BE2C (cell line): ENCODE data around the gene PDE6H.

Source experiments
- DNase-seq: peaks from one replicate; pipeline ENCODE4 v3.0.0-alpha.2; 2020
- H3K27me3 ChIP-seq: fragments of 250-450 bp; sonication (Bioruptor Pico); 2 replicates; pipeline ENCODE4 v1.5.1; 2020; ENCODE audit warnings: mild to moderate bottlenecking
- H3K36me3 ChIP-seq: fragments of 250-450 bp; sonication (Bioruptor Pico); 2 replicates; pipeline ENCODE4 v1.5.1; 2020; ENCODE audit warnings: mild to moderate bottlenecking
- H3K4me1 ChIP-seq: fragments of 250-450 bp; sonication (Bioruptor Pico); 2 replicates; pipeline ENCODE4 v1.5.1; 2020
- H3K4me3 ChIP-seq: 2 replicates; pipeline ENCODE4 v1.5.1; 2011; ENCODE audit warnings: low read depth, low read length
- H3K9me3 ChIP-seq: fragments of 250-450 bp; sonication (Bioruptor Pico); 2 replicates; pipeline ENCODE4 v1.5.1; 2020
- CTCF ChIP-seq: IDR thresholded peaks from 2 replicates; pipeline ENCODE4 v1.5.1; 2012; ENCODE audit warnings: mild to moderate bottlenecking, low read depth, low read length

Gene PDE6H

GRCh38 chr12:14981049-14981448 lies 8.2 kb downstream of the PDE6H start:
- Histone ChIP-seq H3K4me1 (no peaks in the 10 kb centered on the region), H3K36me3 (no peaks in the 10 kb centered on the region), H3K27me3 (no peaks in the 10 kb centered on the region), H3K4me3 (no peak overlapping the region), H3K9me3 (no peaks in the 10 kb centered on the region; the same call in 1 of the 2 replicates)
- DNase-seq, result no peak
- TF ChIP-seq CTCF, result no peak

GRCh38 chr12:14982562-14982961 lies 9.7 kb downstream of the PDE6H start:
- H3K4me1 ChIP-seq, result no peaks in the 10 kb centered on the region
- H3K4me3 ChIP-seq, result no peak overlapping the region
- DNase-seq, result no peak
- no peaks in the 10 kb centered on the region for H3K27me3 ChIP-seq
- TF ChIP-seq CTCF, result no peak
- H3K9me3 ChIP-seq, result no peaks in the 10 kb centered on the region; the same call in 1 of the 2 replicates
- H3K36me3 ChIP-seq, result no peaks in the 10 kb centered on the region

GRCh38 chr12:14982991-14983390 lies 10.1 kb downstream of the PDE6H start:
- H3K27me3 ChIP-seq, result no peaks in the 10 kb centered on the region
- no peaks in the 10 kb centered on the region for H3K4me1 ChIP-seq
- H3K9me3 ChIP-seq, result no peaks in the 10 kb centered on the region; the same call in 1 of the 2 replicates
- DNase-seq, result no peak
- H3K4me3 ChIP-seq, result no peak overlapping the region
- H3K36me3 ChIP-seq, result no peaks in the 10 kb centered on the region
- no peak for TF ChIP-seq CTCF

DNA sequence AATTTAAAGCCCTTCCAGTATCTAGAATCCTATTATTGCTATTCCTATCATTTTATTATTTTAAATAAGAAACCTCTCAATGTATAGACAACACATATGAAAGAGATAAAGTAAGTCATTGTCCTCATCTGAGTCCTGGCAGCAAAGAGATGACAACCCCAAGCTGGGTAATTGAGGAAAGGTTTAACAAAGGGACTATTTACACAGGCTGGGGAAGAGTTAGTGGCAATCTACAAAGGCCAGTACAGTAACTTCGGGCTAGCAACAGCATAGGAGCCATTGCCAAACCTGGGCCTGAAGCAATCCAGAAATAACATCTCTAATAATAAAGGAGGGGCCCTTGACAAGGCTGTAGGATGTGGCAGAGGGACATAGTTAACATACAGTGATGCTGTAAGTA lies 11.2 kb downstream of the PDE6H start:
- no peak for TF ChIP-seq CTCF
- no peaks in the 10 kb centered on the region for H3K36me3 ChIP-seq
- DNase-seq, result no peak

DNA sequence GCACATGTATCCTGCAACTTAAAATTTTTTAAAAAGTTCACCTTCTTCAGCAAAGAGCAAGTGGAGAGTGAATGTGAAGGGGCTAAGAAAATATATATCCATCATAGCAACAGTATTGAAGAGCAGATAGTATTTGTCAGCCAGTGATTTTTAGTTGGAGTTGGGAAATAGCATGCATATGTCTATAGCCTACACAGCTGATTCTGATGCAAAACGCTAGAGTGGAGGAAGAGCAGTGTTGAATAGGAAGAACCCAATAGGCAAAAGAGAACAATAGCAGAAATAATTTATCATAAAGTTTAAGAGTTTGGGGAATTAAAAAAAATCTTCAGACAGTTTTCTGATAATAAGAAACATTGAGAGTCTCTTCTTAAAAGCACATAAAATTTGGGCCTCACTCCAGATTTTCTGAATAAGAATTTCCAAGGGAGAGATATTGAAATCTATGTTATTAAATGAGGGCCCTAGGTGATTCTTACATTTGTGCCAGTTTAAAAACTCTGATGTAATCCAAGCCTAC lies 12.0 kb downstream of the PDE6H start:
- H3K27me3 ChIP-seq, result no peaks in the 10 kb centered on the region
- H3K36me3 ChIP-seq, result no peaks in the 10 kb centered on the region
- no peaks in the 10 kb centered on the region for H3K4me1 ChIP-seq
- no peak for TF ChIP-seq CTCF
- H3K4me3 ChIP-seq, result no peak overlapping the region
- no peaks in the 10 kb centered on the region; the same call in 1 of the 2 replicates for H3K9me3 ChIP-seq
- DNase-seq, result no peak

More for the DNA sequence above, 11.2 kb downstream of the PDE6H start:
- H3K9me3 ChIP-seq, result no peaks in the 10 kb centered on the region; the same call in 1 of the 2 replicates
- no peak overlapping the region for H3K4me3 ChIP-seq
- no peaks in the 10 kb centered on the region for H3K4me1 ChIP-seq
- no peaks in the 10 kb centered on the region for H3K27me3 ChIP-seq

- Histone ChIP-seq H3K9me3 (no peaks in the 10 kb centered on the region; the same call in 1 of the 2 replicates), H3K27me3 (no peaks in the 10 kb centered on the region), H3K36me3 (no peaks in the 10 kb centered on the region), H3K4me1 (no peaks in the 10 kb centered on the region), H3K4me3 (no peak overlapping the region)
- no peak for DNase-seq
- 0 out of 2 replicates have a peak, but pooled peaks have one; percentile 10 for TF ChIP-seq CTCF
Measured at GRCh38 chr12:14986449-14986848, 13.6 kb downstream of the PDE6H start.
